GM19240 (cell line): ENCODE measurements around the gene CAMK2A.

ENCODE experiments used
- DNase-seq: peaks from one replicate; pipeline ENCODE4 v3.0.0; 2011; ENCODE audit warnings: low spot score; ENCODE audit not compliant: insufficient read length

Gene CAMK2A

GRCh38 chr5:150289551-150290390 is at the start of gene CAMK2A:
CAMK2A (minus strand) TSS chr5:150289773; CDS start chr5:150289625, 148 bp downstream.
- DNase-seq = no peak

- no peak for DNase-seq
These were observed 49.6 kb upstream of the CAMK2A start for GRCh38 chr5:150339165-150339564.

- DNase-seq = no peak
These were observed 49.0 kb upstream of the CAMK2A start for GRCh38 chr5:150338546-150338945.

- DNase-seq = no peak
These were observed 46.2 kb upstream of the CAMK2A start for GRCh38 chr5:150335778-150336177.

GRCh38 chr5:150333400-150333799 is 43.8 kb upstream of the CAMK2A start:
- no peak for DNase-seq

GRCh38 chr5:150329881-150330876 is 40.6 kb upstream of the CAMK2A start:
- DNase-seq = no peak

- DNase-seq = no peak
These were observed 39.5 kb upstream of the CAMK2A start for GRCh38 chr5:150329038-150329437.

GRCh38 chr5:150328515-150328914 is 38.9 kb upstream of the CAMK2A start:
- DNase-seq = no peak

- no peak for DNase-seq
These were observed 37.6 kb upstream of the CAMK2A start for GRCh38 chr5:150327139-150327538.

GRCh38 chr5:150326707-150327106 is 37.1 kb upstream of the CAMK2A start:
- DNase-seq = no peak

- DNase-seq = no peak
These were observed 35.9 kb upstream of the CAMK2A start for GRCh38 chr5:150325426-150325825.

GRCh38 chr5:150323819-150324218 is 34.2 kb upstream of the CAMK2A start:
- no peak for DNase-seq

- no peak for DNase-seq
These were observed 33.5 kb upstream of the CAMK2A start for GRCh38 chr5:150323092-150323491.

GRCh38 chr5:150322202-150322601 is 32.6 kb upstream of the CAMK2A start:
- no peak for DNase-seq

GRCh38 chr5:150321784-150322183 is 32.2 kb upstream of the CAMK2A start:
- no peak for DNase-seq

- DNase-seq = no peak
These were observed 31.6 kb upstream of the CAMK2A start for GRCh38 chr5:150321211-150321610.

- DNase-seq = no peak
These were observed 30.6 kb upstream of the CAMK2A start for GRCh38 chr5:150320044-150320613.

GRCh38 chr5:150319484-150319790 is 29.9 kb upstream of the CAMK2A start:
- no peak for DNase-seq

- no peak for DNase-seq
These were observed 29.3 kb upstream of the CAMK2A start for GRCh38 chr5:150318613-150319483.

- no peak for DNase-seq
These were observed 27.8 kb upstream of the CAMK2A start for GRCh38 chr5:150317048-150318003.
